ENCODE measurements around the gene CACNB2. TPM values are rescaled to one million over a fixed set of nuclear protein-coding genes. Genes with fewer than 3 reads are reported as not detected.

Gene CACNB2
- total RNA-seq, 1 donor from 2014 or later: 7.6 TPM

GRCh38 chr10:18136073-18136791, 4.0 kb upstream of the CACNB2 start:
- Mint-ChIP-seq H3K4me3 (no peak overlapping the region), H3K4me1 (ENCODE audit: unreplicated experiment) (no peaks in the 10 kb centered on the region), H3K36me3 (no peaks in the 10 kb centered on the region), H3K27me3 (peaks cover 32% of the 10 kb centered on the region), H3K27ac (no peak overlapping the region), H3K9me3 (no peaks in the 10 kb centered on the region)
- no peak for TF ChIP-seq CTCF (conservative IDR thresholded peaks at IDR 0.05)
- no peak for DNase-seq (ENCODE audit: extremely low spot score, unreplicated experiment)

- Mint-ChIP-seq H3K27ac (no peak overlapping the region), H3K9me3 (no peaks in the 10 kb centered on the region), H3K4me3 (no peak overlapping the region), H3K36me3 (no peaks in the 10 kb centered on the region), H3K27me3 (peaks cover 41% of the 10 kb centered on the region), H3K4me1 (ENCODE audit: unreplicated experiment) (peaks cover 5% of the 10 kb centered on the region)
- no peak for DNase-seq (ENCODE audit: extremely low spot score, unreplicated experiment)
- no peak for TF ChIP-seq CTCF (conservative IDR thresholded peaks at IDR 0.05)
Observed at GRCh38 chr10:18137111-18137510, 3.1 kb upstream of the CACNB2 start.

GRCh38 chr10:18140957-18141845, 977 bp downstream of the CACNB2 start:
- no peak for TF ChIP-seq CTCF (conservative IDR thresholded peaks at IDR 0.05)
- Mint-ChIP-seq H3K27ac (peak overlapping the region; percentile 37), H3K4me1 (ENCODE audit: unreplicated experiment) (peaks cover 23% of the 10 kb centered on the region), H3K4me3 (peak overlapping the region; percentile 89), H3K36me3 (no peaks in the 10 kb centered on the region), H3K27me3 (peaks cover 62% of the 10 kb centered on the region), H3K9me3 (no peaks in the 10 kb centered on the region)
- no peak for DNase-seq (ENCODE audit: extremely low spot score, unreplicated experiment)

- Mint-ChIP-seq H3K36me3 (no peaks in the 10 kb centered on the region), H3K27me3 (peaks cover 57% of the 10 kb centered on the region), H3K4me3 (peak overlapping the region; percentile 89), H3K27ac (no peak overlapping the region), H3K9me3 (no peaks in the 10 kb centered on the region), H3K4me1 (ENCODE audit: unreplicated experiment) (peaks cover 23% of the 10 kb centered on the region)
- no peak for DNase-seq (ENCODE audit: extremely low spot score, unreplicated experiment)
- no peak for TF ChIP-seq CTCF (conservative IDR thresholded peaks at IDR 0.05)
Observed at GRCh38 chr10:18142151-18142550, 1.9 kb downstream of the CACNB2 start.

- Mint-ChIP-seq H3K4me3 (no peak overlapping the region), H3K4me1 (ENCODE audit: unreplicated experiment) (peaks cover 23% of the 10 kb centered on the region), H3K9me3 (no peaks in the 10 kb centered on the region), H3K36me3 (no peaks in the 10 kb centered on the region), H3K27me3 (peaks cover 45% of the 10 kb centered on the region), H3K27ac (no peak overlapping the region)
- DNase-seq (ENCODE audit: extremely low spot score, unreplicated experiment): no peak
- no peak for TF ChIP-seq CTCF (conservative IDR thresholded peaks at IDR 0.05)
Observed at GRCh38 chr10:18144396-18144795, 4.2 kb downstream of the CACNB2 start.
